ENCODE measurements around the gene SGK1. TPM values are rescaled to one million over a fixed set of nuclear protein-coding genes. Genes with fewer than 3 reads are reported as not detected.

Gene SGK1
- total RNA-seq, 1 experiment from 2014 or later = 95.2 TPM

- ATAC-seq = peak; percentile 42
- Histone ChIP-seq H2AFZ (ENCODE audit: low read length) (no peak overlapping the region), H3K36me3 (ENCODE audit: low read depth, low read length) (peaks cover 40% of the 10 kb centered on the region), H3K9ac (ENCODE audit: low read length) (no peak overlapping the region), H4K20me1 (ENCODE audit: low read length) (peaks cover 16% of the 10 kb centered on the region), H3K4me2 (ENCODE audit: low read length) (no peak overlapping the region), H3K9me3 (ENCODE audit: low read length) (no peaks in the 10 kb centered on the region), H3F3A (ENCODE audit: low read length, unreplicated experiment) (no peaks in the 10 kb centered on the region), H3K4me1 (ENCODE audit: insufficient read depth, low read length) (peaks cover 11% of the 10 kb centered on the region), H3K27me3 (ENCODE audit: low read length) (no peaks in the 10 kb centered on the region), H3K4me3 (ENCODE audit: low read length) (no peak overlapping the region), H3K9me2 (replicated peaks; ENCODE audit: low read length) (no peaks in the 10 kb centered on the region), H3K27ac (ENCODE audit: low read length) (no peak overlapping the region), H3K79me2 (ENCODE audit: low read length) (peaks cover 15% of the 10 kb centered on the region)
- no TSS peak for BruUV-seq (replicated peaks)
- POLR2A ChIA-PET (ENCODE audit: unreplicated experiment) = no interaction called here
- TF ChIP-seq CTCF (conservative IDR thresholded peaks at IDR 0.05; ENCODE audit: low read depth, low read length) (no peak), EZH2 (IDR thresholded peaks at IDR 0.05; ENCODE audit: low read length, unreplicated experiment) (no peak), EZH2phosphoT487 (IDR thresholded peaks at IDR 0.05; ENCODE audit: borderline replicate concordance, low read length) (no peak)
- peak; percentile 10 for DNase-seq
- CTCF ChIA-PET = no interaction called here
- intact Hi-C loops (cut with micrococcal nuclease) = no loop called here
These were observed 149.2 kb downstream of the SGK1 start for GRCh38 chr6:134168590-134169208.

- Histone ChIP-seq H3K4me3 (ENCODE audit: low read length) (no peak overlapping the region), H3K79me2 (ENCODE audit: low read length) (no peaks in the 10 kb centered on the region), H4K20me1 (ENCODE audit: low read length) (no peaks in the 10 kb centered on the region), H3K27me3 (ENCODE audit: low read length) (no peaks in the 10 kb centered on the region), H3K9ac (ENCODE audit: low read length) (no peak overlapping the region), H3K36me3 (ENCODE audit: low read depth, low read length) (peaks cover 20% of the 10 kb centered on the region), H3K4me2 (ENCODE audit: low read length) (no peak overlapping the region), H3F3A (ENCODE audit: low read length, unreplicated experiment) (no peaks in the 10 kb centered on the region), H3K9me2 (replicated peaks; ENCODE audit: low read length) (no peaks in the 10 kb centered on the region), H3K27ac (ENCODE audit: low read length) (no peak overlapping the region), H3K4me1 (ENCODE audit: insufficient read depth, low read length) (peaks cover 11% of the 10 kb centered on the region), H3K9me3 (ENCODE audit: low read length) (no peaks in the 10 kb centered on the region), H2AFZ (ENCODE audit: low read length) (no peak overlapping the region)
- TF ChIP-seq CTCF (conservative IDR thresholded peaks at IDR 0.05; ENCODE audit: low read depth, low read length) (no peak), EZH2phosphoT487 (IDR thresholded peaks at IDR 0.05; ENCODE audit: borderline replicate concordance, low read length) (no peak), EZH2 (IDR thresholded peaks at IDR 0.05; ENCODE audit: low read length, unreplicated experiment) (no peak)
- POLR2A ChIA-PET (ENCODE audit: unreplicated experiment) = interaction anchor here (0.8 kb wide), 1 partner anchor 269 kb away, joined by 4 read pairs; no protein-coding TSS in a partner anchor
- peak; percentile 25 for DNase-seq
- ATAC-seq = peak; percentile 71
- intact Hi-C loops (cut with micrococcal nuclease) = no loop called here
- BruUV-seq (replicated peaks) = no TSS peak
- CTCF ChIA-PET = interaction anchor here (0.6 kb wide), 1 partner anchor 43 kb away, joined by 3 read pairs; no protein-coding TSS in a partner anchor
These were observed 151.2 kb downstream of the SGK1 start for GRCh38 chr6:134166511-134167261.
